CD4-positive, alpha-beta T cell treated with Interleukin-10 for 1 hour (primary cell): Measurements from ENCODE around the gene DCAF8L2.
"Not testable (repeated sequence)": the region's sequence is repeated elsewhere in the genome, so short reads cannot be mapped to it uniquely, and the experiment has no call there.

Experiments used
- DNase-seq: peaks from one replicate; pipeline ENCODE4 v3.0.0-alpha.2; 2020

DCAF8L2 gene

GRCh38 chrX:27680726-27681125 lies 90.6 kb downstream of the DCAF8L2 start:
- no peak for DNase-seq

DNA sequence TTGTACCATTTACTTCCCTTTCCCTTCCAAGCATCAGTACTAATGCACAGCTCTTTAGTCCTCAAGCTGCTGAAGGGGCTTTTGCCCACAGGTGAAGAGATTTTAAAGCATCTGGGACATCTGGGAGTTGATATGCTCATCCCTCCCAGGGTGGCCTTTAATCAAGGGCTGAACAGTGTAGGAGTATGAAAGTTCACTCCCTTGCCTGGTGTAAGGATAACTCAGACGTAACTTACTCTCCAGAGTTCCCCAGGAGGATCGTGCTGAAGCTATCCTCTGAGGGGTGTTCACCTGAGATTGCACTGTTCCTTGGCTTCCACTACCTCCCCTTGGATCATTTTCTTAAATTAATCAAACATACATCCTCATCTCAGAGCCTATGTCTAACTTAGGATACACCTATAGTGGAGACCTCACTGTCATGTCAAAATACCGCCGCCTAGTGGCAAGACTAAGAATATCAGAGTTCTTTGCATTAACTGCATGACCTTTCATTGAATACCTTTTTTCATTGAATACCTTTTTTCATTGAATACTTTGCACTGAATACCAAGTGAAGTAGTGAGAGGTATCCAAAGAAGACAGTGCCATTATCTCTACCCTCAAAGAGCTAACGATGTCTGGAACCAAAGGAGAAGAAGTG lies 93.5 kb downstream of the DCAF8L2 start:
- DNase-seq: not testable (repeated sequence)

GRCh38 chrX:27694667-27695066 lies 104.5 kb downstream of the DCAF8L2 start:
- no peak for DNase-seq

DNA sequence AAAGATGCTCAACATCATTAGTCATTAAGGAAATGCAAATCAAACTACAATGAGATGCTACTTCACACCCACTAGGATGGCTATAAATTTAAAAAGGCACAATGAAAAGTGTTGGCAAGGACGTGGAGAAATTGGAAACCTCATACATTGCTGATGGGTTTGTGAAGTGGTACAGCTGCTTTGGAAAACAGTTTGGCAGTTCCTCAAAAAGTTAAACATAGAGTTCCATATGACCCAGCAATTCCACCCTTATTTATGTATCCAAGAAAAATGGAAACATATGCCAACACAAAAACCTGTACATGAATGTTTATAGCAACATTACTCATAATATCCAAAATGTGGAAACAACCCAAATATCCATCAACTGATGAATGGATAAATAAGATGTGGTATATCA lies 116.4 kb downstream of the DCAF8L2 start:
- no peak for DNase-seq

GRCh38 chrX:27715610-27716009 lies 125.5 kb downstream of the DCAF8L2 start:
- DNase-seq: no peak

DNA sequence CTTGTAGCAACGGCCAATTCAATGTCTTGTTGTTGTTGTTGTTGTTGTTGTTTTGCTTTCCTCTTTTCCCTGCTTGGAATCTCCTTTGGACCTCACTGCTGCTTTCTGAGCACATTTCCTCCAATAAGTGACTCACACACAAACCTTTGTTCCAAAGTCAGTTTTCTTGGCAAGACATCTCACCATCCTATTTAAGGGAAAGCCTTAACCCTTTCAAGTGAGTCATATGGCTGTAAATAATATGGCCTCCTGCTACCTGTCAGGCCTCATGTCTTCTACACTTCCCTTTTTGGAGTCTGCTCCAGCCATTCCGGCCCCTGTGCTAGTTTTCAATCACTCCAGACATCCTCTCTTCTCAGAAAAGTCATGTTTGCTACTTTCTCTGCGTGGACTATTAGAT lies 138.1 kb downstream of the DCAF8L2 start:
- DNase-seq: no peak

GRCh38 chrX:27731962-27732361 lies 141.8 kb downstream of the DCAF8L2 start:
- no peak for DNase-seq

- DNase-seq: no peak
These were observed 145.8 kb downstream of the DCAF8L2 start for GRCh38 chrX:27735914-27736313.

- DNase-seq: no peak
These were observed 150.8 kb downstream of the DCAF8L2 start for GRCh38 chrX:27740933-27741332.

DNA sequence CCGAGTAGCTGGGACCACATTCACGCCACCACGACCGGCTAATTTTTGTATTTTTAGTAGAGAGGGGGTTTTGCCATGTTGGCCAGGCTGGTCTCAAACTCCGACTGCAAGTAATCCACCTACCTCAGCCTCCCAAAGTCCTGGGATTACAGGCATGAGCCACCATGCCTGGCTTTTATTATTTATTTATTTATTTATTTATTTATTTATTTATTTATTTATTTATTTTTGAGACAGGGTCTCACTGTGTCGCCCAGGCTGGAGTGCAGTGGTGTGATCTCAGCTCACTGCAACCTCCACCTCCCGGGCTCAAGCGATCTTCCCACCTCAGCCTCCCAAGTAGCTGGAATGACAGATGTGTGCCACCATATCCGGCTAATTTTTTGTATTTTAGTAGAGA lies 153.4 kb downstream of the DCAF8L2 start:
- DNase-seq: not testable (repeated sequence)

DNA sequence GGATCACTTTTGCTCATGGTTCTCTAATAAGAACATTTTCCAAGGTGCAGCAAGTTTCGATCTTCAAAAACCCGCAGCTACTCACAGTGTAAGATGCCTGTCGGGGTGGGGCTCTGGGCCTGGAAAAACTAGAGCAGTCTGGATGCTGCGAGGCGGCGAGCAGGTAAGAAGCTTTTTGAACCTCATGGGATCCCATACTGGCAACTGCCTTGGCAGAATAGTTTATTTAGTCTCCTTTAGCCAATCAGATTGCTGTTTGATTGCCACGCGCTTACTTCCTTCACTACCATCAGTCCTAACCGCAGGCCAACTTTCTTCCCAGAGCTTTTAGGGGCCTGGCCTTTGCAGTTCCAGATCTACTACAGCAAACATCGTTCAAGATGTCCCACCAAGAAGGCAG lies 156.4 kb downstream of the DCAF8L2 start:
- no peak for DNase-seq

DNA sequence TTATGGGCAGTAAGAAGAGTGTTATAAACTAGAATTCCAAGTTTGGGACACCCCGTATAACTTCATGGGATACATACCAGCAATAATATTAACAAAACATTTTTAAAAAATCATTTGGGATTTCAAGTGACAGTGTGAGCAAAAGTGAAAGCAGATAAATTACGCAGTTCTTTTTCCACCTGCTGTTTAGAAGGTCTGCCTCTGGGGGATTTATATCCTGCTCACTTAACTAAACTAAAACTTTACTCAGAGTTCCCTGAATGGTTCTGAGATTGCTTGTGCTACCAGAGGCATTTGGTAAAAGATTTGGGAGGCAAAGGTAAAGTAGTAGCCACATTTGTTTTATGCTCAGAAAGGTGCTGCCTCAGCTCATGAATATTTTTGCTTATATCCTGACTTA lies 160.2 kb downstream of the DCAF8L2 start:
- DNase-seq: not testable (repeated sequence)

DNA sequence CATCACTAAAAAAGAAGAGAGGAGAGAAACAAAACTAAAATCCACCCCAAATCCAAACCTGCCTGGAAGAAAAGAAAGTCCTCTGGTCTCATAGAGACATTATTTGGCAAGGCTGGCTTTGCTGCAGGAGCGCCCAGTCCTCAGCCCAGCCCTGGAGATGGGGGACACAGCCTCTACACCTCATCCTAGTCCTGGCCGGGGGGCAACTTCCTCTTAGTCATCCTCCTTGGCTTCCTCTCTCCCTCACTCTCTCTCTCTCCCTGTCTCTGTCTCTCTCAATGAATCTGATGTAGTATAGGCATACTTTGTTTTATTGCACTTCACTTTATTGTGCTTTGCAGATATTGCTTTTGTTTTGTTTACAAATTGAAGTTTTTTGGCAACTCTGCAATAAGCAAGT lies 161.8 kb downstream of the DCAF8L2 start:
- no peak for DNase-seq

GRCh38 chrX:27765718-27766117 lies 175.6 kb downstream of the DCAF8L2 start:
- DNase-seq: no peak

DNA sequence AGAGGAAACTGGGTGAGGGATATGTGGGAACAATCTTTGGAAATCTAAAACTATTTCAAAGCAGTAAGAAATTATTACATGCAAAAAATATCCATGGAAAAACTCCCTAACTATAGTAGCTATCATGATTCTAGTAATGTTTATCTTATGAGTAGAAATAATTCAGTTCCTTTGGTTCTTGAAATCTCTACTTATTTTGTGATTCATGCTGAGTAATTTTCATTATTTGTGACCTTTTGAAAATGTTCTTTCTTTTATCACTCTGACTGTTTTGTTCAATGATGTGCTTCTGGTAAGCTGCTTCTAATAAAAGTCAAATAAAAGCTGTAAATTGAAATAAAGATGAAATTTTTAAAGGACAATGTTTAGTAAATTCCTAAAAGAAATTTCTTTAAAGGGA lies 177.2 kb downstream of the DCAF8L2 start:
- DNase-seq: no peak

DNA sequence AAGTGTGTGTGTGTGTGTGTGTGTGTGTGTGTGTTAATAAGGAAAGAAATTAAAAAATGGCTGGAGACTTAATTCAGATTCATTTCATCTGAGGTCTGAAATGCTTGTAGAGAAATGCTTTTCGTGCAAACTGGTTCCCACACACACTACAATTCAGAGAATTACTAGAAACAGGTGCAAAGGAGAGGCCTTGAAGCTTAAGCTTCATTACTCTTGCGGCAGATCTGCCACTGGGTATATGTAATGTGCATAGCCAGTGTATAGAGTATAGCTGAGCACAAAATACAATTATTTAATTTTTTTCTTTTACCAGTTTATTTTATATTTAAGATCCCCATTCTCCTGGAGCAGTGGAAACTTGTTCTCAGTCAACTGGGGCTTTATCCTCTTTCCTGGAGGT lies 185.8 kb downstream of the DCAF8L2 start:
- no peak for DNase-seq

GRCh38 chrX:27796640-27797257 lies 206.6 kb downstream of the DCAF8L2 start:
- DNase-seq: no peak

DNA sequence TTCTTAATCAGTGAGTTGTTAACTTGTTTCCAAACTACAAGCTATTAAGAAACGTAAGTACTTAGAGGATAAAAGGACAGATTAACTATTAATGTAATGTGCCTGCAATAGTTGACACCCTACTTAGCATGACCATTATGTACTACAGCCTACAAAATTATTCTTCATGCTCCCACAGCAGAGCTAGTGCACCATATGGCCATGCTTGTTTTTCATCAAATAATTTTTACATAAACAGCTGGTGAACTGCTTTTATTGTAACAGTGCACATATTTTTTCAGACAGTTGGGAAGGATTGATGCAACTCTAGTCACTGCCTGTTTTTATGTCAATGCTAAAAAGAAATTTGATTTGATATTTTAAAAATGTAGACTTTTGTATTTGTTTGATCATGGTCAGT lies 207.4 kb downstream of the DCAF8L2 start:
- DNase-seq: no peak
